ENCODE results near the gene DNAAF3. TPM values are rescaled to one million over a fixed set of nuclear protein-coding genes. Genes with fewer than 3 reads are reported as not detected.

Gene DNAAF3
- polyA plus RNA-seq, 1 of the 3 experiments (the other 2 are of a cell fraction): 2.4 TPM

DNA sequence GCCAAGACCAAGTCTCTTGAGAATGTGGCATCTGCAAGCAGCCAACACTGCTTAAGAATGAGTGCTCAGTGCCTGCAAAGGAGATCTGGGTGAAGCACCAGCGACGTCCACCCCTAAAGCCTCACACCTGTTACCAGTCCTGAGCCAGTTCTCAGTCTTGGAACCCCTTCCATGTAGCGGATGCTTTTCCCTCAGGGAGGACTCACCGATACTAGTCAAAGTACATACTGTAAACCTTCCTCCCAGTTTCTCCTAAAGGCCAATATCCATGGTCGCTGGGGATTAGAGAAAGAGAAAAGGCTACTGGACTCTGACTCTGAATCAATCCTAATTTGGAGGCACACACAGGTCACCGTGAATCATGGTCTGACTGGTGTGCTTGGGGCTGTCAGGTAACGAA, 47.1 kb upstream of the DNAAF3 start:
- 83% methylated on average over 7 of the region's 7 CpGs for WGBS (ENCODE audit: low lambda C conversion rate)
- CTCF ChIA-PET: no interaction called here
- H4K20me1 ChIP-seq (ENCODE audit: insufficient read depth): peaks cover 5% of the 10 kb centered on the region; the same call in 1 of the 2 replicates
- H3K27ac ChIP-seq (ENCODE audit: low read depth in 2 of 2, low read length in 1 of 2): no peak overlapping the region
- no peak overlapping the region for H3K4me2 ChIP-seq
- H3F3A ChIP-seq (replicated peaks; ENCODE audit: insufficient read depth): peaks cover 32% of the 10 kb centered on the region
- no peaks in the 10 kb centered on the region for H3K9me3 ChIP-seq
- H3K4me3 ChIP-seq (ENCODE audit: low read depth in 2 of 2, low read length in 1 of 2): no peak overlapping the region
- no peak overlapping the region for H3K9ac ChIP-seq
- POLR2A ChIA-PET: no interaction called here
- H3K9me2 ChIP-seq: no peaks in the 10 kb centered on the region
- no peaks in the 10 kb centered on the region for H3K27me3 ChIP-seq (ENCODE audit: insufficient read depth)
- no peak overlapping the region for H2AFZ ChIP-seq (ENCODE audit: low read depth)
- DNase-seq: no peak
- H3K36me3 ChIP-seq (replicated peaks in 1 of 2; ENCODE audit: control insufficient read depth in 1 of 2, insufficient read depth in 2 of 2, low read length in 1 of 2): no peaks in the 10 kb centered on the region
- H3K4me1 ChIP-seq (ENCODE audit: control insufficient read depth in 1 of 2, insufficient read depth in 2 of 2, low read depth in 1 of 2, low read length in 1 of 2): peaks cover 11 to 22% of the 10 kb centered on the region in 2 experiments; a peak in 3 of 4 replicates
- no peaks in the 10 kb centered on the region for H3K79me2 ChIP-seq (ENCODE audit: insufficient read depth)
- TF ChIP-seq GABPA (IDR thresholded peaks at IDR 0.05; ENCODE audit: low read depth) (no peak), NRF1 (IDR thresholded peaks at IDR 0.05; ENCODE audit: low read depth, low read length) (no peak)
- TF ChIP-seq, protein P1, sequence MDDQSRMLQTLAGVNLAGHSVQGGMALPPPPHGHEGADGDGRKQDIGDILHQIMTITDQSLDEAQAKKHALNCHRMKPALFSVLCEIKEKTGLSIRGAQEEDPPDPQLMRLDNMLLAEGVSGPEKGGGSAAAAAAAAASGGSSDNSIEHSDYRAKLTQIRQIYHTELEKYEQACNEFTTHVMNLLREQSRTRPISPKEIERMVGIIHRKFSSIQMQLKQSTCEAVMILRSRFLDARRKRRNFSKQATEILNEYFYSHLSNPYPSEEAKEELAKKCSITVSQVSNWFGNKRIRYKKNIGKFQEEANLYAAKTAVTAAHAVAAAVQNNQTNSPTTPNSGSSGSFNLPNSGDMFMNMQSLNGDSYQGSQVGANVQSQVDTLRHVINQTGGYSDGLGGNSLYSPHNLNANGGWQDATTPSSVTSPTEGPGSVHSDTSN (IDR thresholded peaks at IDR 0.05): no peak

DNA sequence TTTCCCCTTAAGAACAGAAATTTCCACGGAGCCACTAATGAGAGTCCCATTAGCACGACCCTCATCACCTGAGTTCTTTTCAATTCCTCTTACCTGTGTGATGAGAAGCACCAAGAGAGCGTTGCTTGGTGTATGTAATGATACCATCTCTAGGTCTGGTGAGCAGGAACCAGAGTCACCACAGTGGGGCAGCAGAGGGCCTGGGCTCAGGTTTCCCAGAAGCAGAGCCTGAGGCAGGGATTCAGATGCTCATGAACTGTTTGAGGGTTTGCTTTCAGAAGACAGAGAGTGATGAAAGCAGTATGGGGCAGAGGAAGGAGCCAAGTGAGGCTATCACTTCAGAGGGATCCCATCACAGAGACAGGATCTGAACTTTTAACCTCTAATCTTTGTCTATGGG, 46.0 kb upstream of the DNAAF3 start:
- Histone ChIP-seq H2AFZ (ENCODE audit: low read depth) (no peak overlapping the region), H4K20me1 (ENCODE audit: insufficient read depth) (peaks cover 5% of the 10 kb centered on the region; the same call in 1 of the 2 replicates), H3K36me3 (replicated peaks in 1 of 2; ENCODE audit: control insufficient read depth in 1 of 2, insufficient read depth in 2 of 2, low read length in 1 of 2) (no peaks in the 10 kb centered on the region), H3F3A (replicated peaks; ENCODE audit: insufficient read depth) (peaks cover 28% of the 10 kb centered on the region), H3K4me1 (ENCODE audit: control insufficient read depth in 1 of 2, insufficient read depth in 2 of 2, low read depth in 1 of 2, low read length in 1 of 2) (peaks cover 11 to 22% of the 10 kb centered on the region in 2 experiments; a peak in 3 of 4 replicates), H3K27me3 (ENCODE audit: insufficient read depth) (no peaks in the 10 kb centered on the region), H3K79me2 (ENCODE audit: insufficient read depth) (no peaks in the 10 kb centered on the region), H3K9me2 (no peaks in the 10 kb centered on the region), H3K27ac (ENCODE audit: low read depth in 2 of 2, low read length in 1 of 2) (no peak overlapping the region), H3K4me3 (ENCODE audit: low read depth in 2 of 2, low read length in 1 of 2) (no peak overlapping the region), H3K9me3 (no peaks in the 10 kb centered on the region), H3K9ac (no peak overlapping the region), H3K4me2 (no peak overlapping the region)
- 83% methylated on average over 3 of the region's 3 CpGs for WGBS (ENCODE audit: low lambda C conversion rate)
- ChIA-PET CTCF (no interaction called here), POLR2A (no interaction called here)
- no peak for TF ChIP-seq SIN3A (IDR thresholded peaks at IDR 0.05; ENCODE audit: borderline replicate concordance, low read depth, low read length)
- TF ChIP-seq RFX5 (IDR thresholded peaks at IDR 0.05; ENCODE audit: low read length): no peak
- no peak for TF ChIP-seq TEAD4 (IDR thresholded peaks at IDR 0.05; ENCODE audit: borderline replicate concordance, insufficient read depth)
- TF ChIP-seq, protein P2, sequence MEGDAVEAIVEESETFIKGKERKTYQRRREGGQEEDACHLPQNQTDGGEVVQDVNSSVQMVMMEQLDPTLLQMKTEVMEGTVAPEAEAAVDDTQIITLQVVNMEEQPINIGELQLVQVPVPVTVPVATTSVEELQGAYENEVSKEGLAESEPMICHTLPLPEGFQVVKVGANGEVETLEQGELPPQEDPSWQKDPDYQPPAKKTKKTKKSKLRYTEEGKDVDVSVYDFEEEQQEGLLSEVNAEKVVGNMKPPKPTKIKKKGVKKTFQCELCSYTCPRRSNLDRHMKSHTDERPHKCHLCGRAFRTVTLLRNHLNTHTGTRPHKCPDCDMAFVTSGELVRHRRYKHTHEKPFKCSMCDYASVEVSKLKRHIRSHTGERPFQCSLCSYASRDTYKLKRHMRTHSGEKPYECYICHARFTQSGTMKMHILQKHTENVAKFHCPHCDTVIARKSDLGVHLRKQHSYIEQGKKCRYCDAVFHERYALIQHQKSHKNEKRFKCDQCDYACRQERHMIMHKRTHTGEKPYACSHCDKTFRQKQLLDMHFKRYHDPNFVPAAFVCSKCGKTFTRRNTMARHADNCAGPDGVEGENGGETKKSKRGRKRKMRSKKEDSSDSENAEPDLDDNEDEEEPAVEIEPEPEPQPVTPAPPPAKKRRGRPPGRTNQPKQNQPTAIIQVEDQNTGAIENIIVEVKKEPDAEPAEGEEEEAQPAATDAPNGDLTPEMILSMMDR (IDR thresholded peaks at IDR 0.05): peak; percentile 25
- no peak for DNase-seq
